K562 (cell line): ENCODE results near the gene SYNPO. TPM values are rescaled to one million over a fixed set of nuclear protein-coding genes. Genes with fewer than 3 reads are reported as not detected.

ENCODE experiments used
- ATAC-seq: fragments of 200-7000 bp; cut with Tn5 transposase; 3 replicates; pipeline ENCODE4 v1.9.1; 2020; ENCODE audit warnings: moderate library complexity
- BruUV-seq: library from RNA; stranded (reverse); fragments of 400-500 nt; replicated peaks from 2 replicates; lab custom pipeline; 2021; lab: Mats Ljungman, UMichigan
- CTCF ChIA-PET: fragments of 300-600 bp; formaldehyde crosslinking; extraction: SDS; loops from one replicate; lab custom pipeline; 2021; ENCODE audit warnings: low intra/inter-chr PET ratio; lab: Yijun Ruan, JAX
- POLR2A ChIA-PET: fragments of 300-600, 350-650 bp; sonication (Branson Sonifier 250); formaldehyde crosslinking; extraction: SDS; loops from one replicate; lab custom pipeline; 2021; ENCODE audit warnings: antibody characterized with exemption, inconsistent platforms; lab: Yijun Ruan, JAX
- DNase-seq, 4 experiments: peaks; one replicate each; pipeline versions ENCODE4 v3.0.0 to v3.0.0-alpha.2; 2011 to 2018; ENCODE audit warnings: low spot score in 3 of 4, mixed read lengths in 3 of 4; ENCODE audit errors: extremely low read depth in 1 of 4
- FAIRE-seq: peaks from 2 replicates; lab custom pipeline; 2011; peaks lifted over from hg19 to GRCh38; lab: Jason Lieb, UNC
- H2AFZ ChIP-seq: 2 replicates; pipeline ENCODE4 v1.6.0; 2011; ENCODE audit warnings: low read depth, low read length, control low read depth, inconsistent platforms
- H3K27ac ChIP-seq: fragments of 200-600 bp; 3 replicates; pipeline ENCODE4 v1.8.0; 2011; ENCODE audit warnings: low read depth, mild to moderate bottlenecking, control low read depth, inconsistent platforms, low read length, moderate library complexity, mixed read lengths; ENCODE audit errors: extremely low read depth
- H3K27me3 ChIP-seq, 2 experiments: fragments of 300-600 bp in 1 of 2; 2 replicates in 1 of 2; 3 replicates in 1 of 2; pipeline versions ENCODE4 v1.6.0 to v1.8.0; 2011; ENCODE audit warnings: inconsistent platforms in 2 of 2, low read length in 2 of 2, mild to moderate bottlenecking in 1 of 2, mixed read lengths in 1 of 2, moderate library complexity in 1 of 2; ENCODE audit not compliant: control insufficient read depth in 2 of 2, insufficient read depth in 2 of 2
- H3K36me3 ChIP-seq: fragments of 300-600 bp; 3 replicates; pipeline ENCODE4 v1.8.0; 2011; ENCODE audit warnings: mild to moderate bottlenecking, low read length, inconsistent platforms; ENCODE audit not compliant: control insufficient read depth, insufficient read depth
- H3K4me1 ChIP-seq, 2 experiments: fragments of 200-600 bp in 1 of 2; replicated peaks in 1 of 2; 2 replicates in 1 of 2; 3 replicates in 1 of 2; pipeline versions ENCODE4 v1.5.1 to v1.8.0; 2011; ENCODE audit warnings: inconsistent platforms in 2 of 2, low read length in 2 of 2, mild to moderate bottlenecking in 1 of 2, mixed read lengths in 1 of 2, moderate library complexity in 1 of 2; ENCODE audit not compliant: control insufficient read depth in 2 of 2, insufficient read depth in 2 of 2
- H3K4me2 ChIP-seq: 2 replicates; pipeline ENCODE4 v1.6.1; 2011; ENCODE audit warnings: low read length, control low read depth, inconsistent platforms, mixed read lengths; ENCODE audit not compliant: insufficient read depth
- H3K4me3 ChIP-seq: fragments of 200-600 bp; sonication (generic), shearing (Covaris generic); 2 replicates; pipeline ENCODE4 v1.5.1; 2016; ENCODE audit warnings: control low read depth, inconsistent platforms
- H3K79me2 ChIP-seq: fragments of 200-600 bp; 3 replicates; pipeline ENCODE4 v1.8.0; 2011; ENCODE audit warnings: low read length, inconsistent platforms; ENCODE audit not compliant: control insufficient read depth, insufficient read depth
- H3K9ac ChIP-seq, 2 experiments: 2 replicates each; pipeline versions ENCODE4 v1.6.0 to v1.6.1; 2011; ENCODE audit warnings: low read depth in 2 of 2, low read length in 2 of 2, control low read depth in 1 of 2, inconsistent platforms in 1 of 2, mild to moderate bottlenecking in 1 of 2, mixed read lengths in 1 of 2; ENCODE audit not compliant: insufficient read depth in 1 of 2
- H3K9me1 ChIP-seq: one replicate; pipeline ENCODE4 v1.6.0; 2011; ENCODE audit warnings: inconsistent platforms, mild to moderate bottlenecking, low read length, moderate library complexity; ENCODE audit not compliant: control insufficient read depth, insufficient read depth
- H3K9me3 ChIP-seq: replicated peaks from 2 replicates; pipeline ENCODE4 v1.5.1; 2011; ENCODE audit warnings: low read depth, low read length, inconsistent platforms; ENCODE audit not compliant: control insufficient read depth, insufficient read depth
- H4K20me1 ChIP-seq: replicated peaks from 2 replicates; pipeline ENCODE4 v1.6.1; 2011; ENCODE audit warnings: low read length, inconsistent platforms, mixed read lengths; ENCODE audit not compliant: control insufficient read depth, insufficient read depth
- BRD4 ChIP-seq: fragments of 200-600 bp; sonication (generic); IDR thresholded peaks from 2 replicates; pipeline ENCODE4 v1.6.1; 2017; ENCODE audit warnings: inconsistent platforms
- CBX1 ChIP-seq: sonication (generic); IDR thresholded peaks from 2 replicates; pipeline ENCODE4 v1.6.1; 2016; ENCODE audit warnings: antibody characterized with exemption, low read depth, mild to moderate bottlenecking
- NBN ChIP-seq: fragments of 450-650 bp; IDR thresholded peaks from 2 replicates; pipeline ENCODE4 v1.6.1; 2016; ENCODE audit warnings: low read depth, mild to moderate bottlenecking
- NRF1 ChIP-seq, 2 experiments: fragments of 450-650 bp; IDR thresholded peaks in 1 of 2; conservative IDR thresholded peaks in 1 of 2; 2 replicates each; pipeline ENCODE4 v1.6.1; 2014; ENCODE audit warnings: mild to moderate bottlenecking in 2 of 2
- PCBP2 ChIP-seq: fragments of 200-400 bp; formaldehyde crosslinking; IDR thresholded peaks from 2 replicates; pipeline ENCODE4 v1.6.1; 2018; ENCODE audit warnings: low read length, low read depth, mild to moderate bottlenecking, moderate library complexity; ENCODE audit not compliant: poor library complexity, severe bottlenecking
- PHB ChIP-seq: fragments of 250-450 bp; sonication (Bioruptor Pico); IDR thresholded peaks from 2 replicates; pipeline ENCODE4 v1.5.0; 2021
- RFX5 ChIP-seq: IDR thresholded peaks from 2 replicates; pipeline ENCODE4 v1.6.1; 2011; ENCODE audit warnings: low read depth, mild to moderate bottlenecking, improper control_type of control experiment, low read length
- SNRNP70 ChIP-seq: fragments of 200-400 bp; formaldehyde crosslinking; optimal IDR thresholded peaks from 2 replicates; pipeline ENCODE3; 2017; ENCODE audit warnings: low read depth, low read length
- TBL1XR1 ChIP-seq, 2 experiments: IDR thresholded peaks; 2 replicates each; pipeline ENCODE4 v1.6.1; 2012; ENCODE audit warnings: improper control_type of control experiment in 2 of 2, low read length in 2 of 2, mild to moderate bottlenecking in 1 of 2
- TEAD2 ChIP-seq: fragments of 450-650 bp; IDR thresholded peaks from 2 replicates; pipeline ENCODE4 v1.6.1; 2016; ENCODE audit warnings: missing genetic modification characterization, control low read depth, missing compliant biosample characterization
- XRCC5 ChIP-seq: fragments of 200-400 bp; formaldehyde crosslinking; IDR thresholded peaks from 2 replicates; pipeline ENCODE4 v1.6.1; 2017; ENCODE audit warnings: low read depth, mild to moderate bottlenecking, low read length
- ZNF212 ChIP-seq: fragments of 450-650 bp; formaldehyde crosslinking; IDR thresholded peaks from 2 replicates; pipeline ENCODE4 v1.4.0; 2020; ENCODE audit warnings: mild to moderate bottlenecking
- WGBS: fragments of 100-300 bp; shearing (Covaris generic); methylation state at CpG from one replicate; pipeline ENCODE4 v1.1.6; 2016; ENCODE audit warnings: low coverage, mixed read lengths; ENCODE audit not compliant: insufficient coverage; ENCODE audit errors: missing lambda C conversion rate; 5-methylcytosine and 5-hydroxymethylcytosine counted together
- in situ Hi-C: fragments of 300-500 bp; cut with MboI; formaldehyde crosslinking; loops from 4 replicates; pipeline ENCODE4 v1.15.0; 2018; ENCODE audit warnings: inconsistent platforms, mixed read lengths
- intact Hi-C: fragments of 100-400 bp; cut with micrococcal nuclease; formaldehyde crosslinking; loops from 2 replicates; pipeline ENCODE4 v1.14.2; 2022
- polyA plus RNA-seq, 8 experiments: library from polyadenylated mRNA; depleted of rRNA in 4 of 8; stranded (reverse) in 5 of 8; unstranded in 3 of 8; fragments of >200 nt; fragmentation: Nextera tagmentation in 2 of 8; fragmentation: Illumina TruSeq in 1 of 8; extraction: Ambion mirVana in 2 of 8; extraction: Trizol in 1 of 8; gene quantifications; 2 replicates each; pipeline versions ENCODE4 v1.2.1 to v1.2.3, GENCODE V29; 2011 to 2014; ENCODE audit warnings: inconsistent platforms in 1 of 8, missing spikeins in 1 of 8
- total RNA-seq, 7 experiments: library from RNA; depleted of rRNA in 6 of 7; stranded (reverse); fragments of >200 nt in 6 of 7; fragmentation: Illumina TruSeq in 2 of 7; extraction: Trizol in 2 of 7; gene quantifications; 2 replicates each; pipeline versions ENCODE4 v1.2.1 to v1.2.3, GENCODE V29; 2011 to 2021; ENCODE audit warnings: low replicate concordance in 1 of 7
- TF ChIP-seq, protein P1 (sequence below): fragments of 250-450 bp; sonication (Bioruptor Pico); IDR thresholded peaks from 2 replicates; pipeline ENCODE4 v1.5.0; 2020; ENCODE audit warnings: mild to moderate bottlenecking, borderline replicate concordance
- TF ChIP-seq, protein P2 (sequence below): fragments of 450-650 bp; IDR thresholded peaks from one replicate; pipeline ENCODE4 v1.6.1; 2018; ENCODE audit warnings: mild to moderate bottlenecking, moderate library complexity; ENCODE audit not compliant: partially characterized antibody

SYNPO gene
- total and polyA plus RNA-seq, 9 of the 15 experiments (the other 6 are each of a cell fraction or from before 2014, with no cell fraction given), result 0.01 to 0.31 (median 0.03) TPM; not detected in 4

DNA sequence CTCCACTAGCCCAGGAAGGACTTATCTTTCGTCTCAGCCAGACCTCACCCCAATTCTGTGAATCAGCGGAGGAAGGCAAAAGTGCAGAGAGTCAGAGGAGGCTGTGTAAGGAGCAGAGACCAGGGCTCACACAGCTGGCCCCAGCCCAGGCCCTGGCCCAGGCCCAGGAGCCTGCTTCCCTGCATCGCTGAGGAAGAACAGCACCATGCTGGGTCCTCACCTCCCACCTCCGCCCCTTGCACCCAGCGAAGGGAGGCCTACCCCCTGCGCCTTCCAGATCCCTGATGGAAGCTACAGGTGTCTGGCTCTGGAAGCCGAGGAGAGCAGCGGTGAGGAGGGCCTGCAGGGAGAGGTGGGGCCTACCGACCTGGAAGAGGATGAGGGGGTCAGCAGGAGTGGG, 22.3 kb upstream of the SYNPO start:
- CTCF ChIA-PET, result no interaction called here
- ATAC-seq, result no peak

More for the DNA sequence above, 22.3 kb upstream of the SYNPO start:
- no TSS peak for BruUV-seq
- no peak for DNase-seq
- TF ChIP-seq TEAD2 (tag), result no peak
- TF ChIP-seq SNRNP70, result no peak
- no peak for TF ChIP-seq NBN
- TF ChIP-seq ZNF212 (CRISPR knock-in tag), result no peak
- no peak for TF ChIP-seq PHB
- TF ChIP-seq XRCC5, result no peak
- no peak for TF ChIP-seq NRF1 (conservative IDR thresholded peaks at IDR 0.05 in 1 of 2, IDR thresholded peaks at IDR 0.05 in 1 of 2)
- TF ChIP-seq, protein P1, sequence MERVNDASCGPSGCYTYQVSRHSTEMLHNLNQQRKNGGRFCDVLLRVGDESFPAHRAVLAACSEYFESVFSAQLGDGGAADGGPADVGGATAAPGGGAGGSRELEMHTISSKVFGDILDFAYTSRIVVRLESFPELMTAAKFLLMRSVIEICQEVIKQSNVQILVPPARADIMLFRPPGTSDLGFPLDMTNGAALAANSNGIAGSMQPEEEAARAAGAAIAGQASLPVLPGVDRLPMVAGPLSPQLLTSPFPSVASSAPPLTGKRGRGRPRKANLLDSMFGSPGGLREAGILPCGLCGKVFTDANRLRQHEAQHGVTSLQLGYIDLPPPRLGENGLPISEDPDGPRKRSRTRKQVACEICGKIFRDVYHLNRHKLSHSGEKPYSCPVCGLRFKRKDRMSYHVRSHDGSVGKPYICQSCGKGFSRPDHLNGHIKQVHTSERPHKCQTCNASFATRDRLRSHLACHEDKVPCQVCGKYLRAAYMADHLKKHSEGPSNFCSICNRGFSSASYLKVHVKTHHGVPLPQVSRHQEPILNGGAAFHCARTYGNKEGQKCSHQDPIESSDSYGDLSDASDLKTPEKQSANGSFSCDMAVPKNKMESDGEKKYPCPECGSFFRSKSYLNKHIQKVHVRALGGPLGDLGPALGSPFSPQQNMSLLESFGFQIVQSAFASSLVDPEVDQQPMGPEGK (CRISPR knock-in tag), result no peak
- no peak for TF ChIP-seq BRD4
- TF ChIP-seq, protein P2, sequence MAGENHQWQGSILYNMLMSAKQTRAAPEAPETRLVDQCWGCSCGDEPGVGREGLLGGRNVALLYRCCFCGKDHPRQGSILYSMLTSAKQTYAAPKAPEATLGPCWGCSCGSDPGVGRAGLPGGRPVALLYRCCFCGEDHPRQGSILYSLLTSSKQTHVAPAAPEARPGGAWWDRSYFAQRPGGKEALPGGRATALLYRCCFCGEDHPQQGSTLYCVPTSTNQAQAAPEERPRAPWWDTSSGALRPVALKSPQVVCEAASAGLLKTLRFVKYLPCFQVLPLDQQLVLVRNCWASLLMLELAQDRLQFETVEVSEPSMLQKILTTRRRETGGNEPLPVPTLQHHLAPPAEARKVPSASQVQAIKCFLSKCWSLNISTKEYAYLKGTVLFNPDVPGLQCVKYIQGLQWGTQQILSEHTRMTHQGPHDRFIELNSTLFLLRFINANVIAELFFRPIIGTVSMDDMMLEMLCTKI, result no peak
- no peak for TF ChIP-seq PCBP2
- no peak for TF ChIP-seq RFX5
- TF ChIP-seq TBL1XR1 (IDR thresholded peaks at IDR 0.05; ENCODE audit: low read length in 2 of 2), result no peak
- no peak for TF ChIP-seq CBX1
- TF ChIP-seq, all 486 proteins: peak for 0
- Histone ChIP-seq H4K20me1 (peaks cover 24% of the 10 kb centered on the region), H3K9me1 (peaks cover 3% of the 10 kb centered on the region), H3K9ac (peak overlapping the region in 1 of 2 experiments; percentile 30; a peak in 1 of 4 replicates), H3K4me3 (no peak overlapping the region), H3K27me3 (peaks cover 32 to 73% of the 10 kb centered on the region in 2 experiments; a peak in 4 of 5 replicates), H3K36me3 (no peaks in the 10 kb centered on the region), H3K79me2 (no peaks in the 10 kb centered on the region), H3K4me1 (peaks cover 0 to 11% of the 10 kb centered on the region in 2 experiments; a peak in 2 of 5 replicates), H3K4me2 (no peak overlapping the region), H3K27ac (no peak overlapping the region), H3K9me3 (no peaks in the 10 kb centered on the region), H2AFZ (no peak overlapping the region)
- in situ Hi-C loops (no loop called here), intact Hi-C loops (no loop called here)
- POLR2A ChIA-PET, result no interaction called here
- FAIRE-seq, result no peak
- 3% methylated on average over 8 of the region's 9 CpGs for WGBS
